Raji (cell line): ENCODE data around the gene CDC14A.

Experiments
- POLR2A ChIP-seq: IDR thresholded peaks from 2 replicates; pipeline ENCODE4 v1.6.1; 2011; ENCODE audit warnings: low read depth, low read length, control low read depth; ENCODE audit not compliant: insufficient read depth

CDC14A gene

DNA sequence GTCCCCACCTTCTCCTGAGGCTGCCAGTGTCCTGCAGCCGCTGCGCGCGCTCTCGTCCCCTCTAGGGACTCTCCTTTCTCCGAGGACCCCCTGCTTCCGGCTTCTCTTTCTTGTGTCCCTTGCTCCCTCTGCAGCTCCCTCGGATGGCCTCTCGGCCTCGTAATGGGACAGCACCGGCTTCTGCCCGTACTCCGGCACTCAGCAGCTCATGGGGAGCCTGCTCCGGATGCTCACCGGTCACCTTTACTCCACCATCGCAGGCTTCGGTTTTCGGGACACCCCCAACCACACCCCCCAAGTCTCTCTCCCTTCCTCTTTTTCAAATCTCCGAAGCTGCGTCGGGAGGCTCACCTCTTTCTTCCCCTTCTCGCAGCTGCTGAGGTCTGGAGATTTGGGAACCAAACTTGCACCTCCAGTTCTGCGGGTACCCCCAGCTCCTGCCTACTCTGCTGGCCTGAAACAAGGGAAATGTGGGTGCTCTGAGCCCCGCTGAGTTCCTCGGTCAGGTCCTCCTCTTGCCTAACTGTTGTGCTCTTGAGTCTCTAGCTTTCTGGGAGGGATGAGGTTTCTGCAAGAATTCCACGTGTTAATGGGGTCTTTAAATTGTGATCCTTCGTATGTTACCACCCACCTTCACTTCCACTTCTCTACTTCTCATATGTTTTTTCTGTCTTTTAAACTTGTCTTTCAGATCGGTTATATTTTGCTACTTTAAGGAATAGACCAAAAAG lies 930 bp downstream of the CDC14A start:
- TF ChIP-seq POLR2A = no peak

DNA sequence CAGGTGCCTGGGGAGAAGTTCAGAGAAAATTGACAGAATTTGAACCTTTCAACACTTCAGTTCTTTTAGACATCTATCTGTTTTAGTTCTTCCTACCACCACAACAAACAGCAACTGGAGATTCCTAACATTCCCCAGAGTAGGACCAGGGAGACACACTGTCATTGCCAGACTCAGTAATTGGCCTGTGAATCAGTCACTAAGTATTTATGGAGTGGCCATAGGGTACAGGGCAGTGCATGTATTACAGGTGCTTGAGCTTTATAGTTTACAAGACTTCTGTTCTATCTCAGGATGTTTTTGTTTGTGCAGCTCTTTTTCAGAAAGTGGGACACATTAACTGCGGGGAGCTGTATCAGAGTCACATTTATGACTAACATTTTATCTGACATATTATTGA lies 1.7 kb downstream of the CDC14A start:
- no peak for TF ChIP-seq POLR2A

DNA sequence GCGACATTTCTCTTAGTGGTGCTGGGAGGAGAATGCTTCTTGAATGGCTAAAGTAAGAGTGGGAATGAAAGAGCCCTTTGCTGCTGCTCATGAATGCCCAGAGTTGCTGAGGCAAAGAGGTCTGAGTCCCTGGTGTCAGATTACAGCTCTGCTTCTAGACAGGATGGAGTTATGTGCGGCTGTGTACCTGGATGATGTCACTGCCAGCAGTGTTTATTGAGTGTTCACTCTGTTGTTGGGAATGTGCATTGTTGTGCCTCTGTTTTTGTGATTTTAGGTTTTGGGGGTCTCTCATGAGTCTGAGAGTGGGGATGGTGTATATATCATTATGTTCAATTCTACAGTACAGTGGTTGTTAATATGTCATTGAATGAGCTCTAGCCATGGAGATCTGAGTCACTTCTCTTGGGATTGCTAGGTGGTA lies 2.7 kb downstream of the CDC14A start:
- TF ChIP-seq POLR2A = no peak

DNA sequence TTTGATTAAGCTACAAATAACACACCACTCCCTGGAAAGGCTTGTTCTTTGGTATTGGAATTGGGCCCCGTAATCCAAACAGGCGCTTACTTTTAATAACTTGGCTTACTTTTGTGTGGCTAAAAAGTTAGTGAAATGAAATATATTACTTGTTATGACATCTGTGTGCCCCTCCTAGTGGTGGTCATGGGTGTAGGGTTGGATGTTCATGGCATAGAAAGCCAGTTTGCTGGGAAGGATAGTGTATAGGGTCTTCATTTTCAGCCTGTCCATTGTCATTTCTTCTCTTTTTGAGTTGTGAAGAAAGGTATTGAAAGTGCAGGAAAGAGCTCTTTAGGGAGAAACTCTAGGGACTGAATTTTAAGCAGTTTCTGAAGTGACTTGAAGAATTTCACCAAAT lies 5.9 kb downstream of the CDC14A start:
- TF ChIP-seq POLR2A = no peak

DNA sequence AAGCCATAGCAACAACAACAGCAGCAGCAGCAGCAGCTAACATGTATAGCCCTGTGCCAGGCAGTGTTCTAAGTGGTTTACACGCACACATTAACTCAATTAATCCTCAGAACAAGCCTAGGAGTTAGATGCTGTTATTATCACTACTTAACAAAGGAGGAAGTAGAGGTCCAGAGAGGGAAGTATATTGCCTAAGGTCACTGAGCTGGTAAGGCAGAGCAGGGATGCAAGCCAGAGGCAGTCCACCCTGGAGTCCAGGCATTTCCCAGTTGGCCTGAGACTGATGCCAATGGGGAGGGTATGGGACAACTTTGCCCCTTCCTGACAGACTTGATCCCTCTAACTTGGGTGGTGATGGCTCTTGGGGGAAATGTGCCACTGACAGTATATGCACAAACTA lies 6.8 kb downstream of the CDC14A start:
- no peak for TF ChIP-seq POLR2A

DNA sequence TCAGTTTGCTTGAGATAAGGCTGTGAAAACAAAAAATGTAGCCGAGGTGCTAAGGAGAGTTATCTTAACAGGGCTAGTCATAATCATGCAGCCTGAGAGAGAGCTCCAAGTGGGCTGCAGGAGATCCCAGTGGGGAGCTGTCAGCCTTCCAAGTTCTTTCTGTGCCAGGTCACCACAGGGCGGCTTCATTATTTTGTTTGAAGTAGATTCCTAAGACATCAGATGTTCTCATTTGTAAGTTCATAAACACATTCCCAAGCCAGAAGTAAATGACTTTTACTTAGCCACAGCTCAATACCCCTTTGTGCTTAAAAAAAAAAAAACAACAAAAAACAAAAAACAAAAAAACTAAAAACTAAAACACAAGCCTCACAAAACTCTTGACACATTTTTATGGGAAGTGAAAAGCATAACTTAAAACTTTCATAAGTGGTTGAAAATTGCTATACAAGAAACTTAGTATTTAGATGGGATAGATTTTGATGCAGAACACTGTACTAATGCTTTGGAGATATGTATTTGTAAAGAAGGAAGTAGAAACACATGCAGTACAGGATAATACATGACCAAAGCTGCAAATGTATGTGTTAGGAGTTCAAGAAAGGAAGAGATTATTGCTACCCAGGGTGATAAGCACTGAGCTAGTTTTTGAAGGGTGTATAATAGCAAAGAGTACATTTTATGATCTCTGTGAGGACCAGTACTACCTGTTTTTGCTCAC lies 8.6 kb downstream of the CDC14A start:
- TF ChIP-seq POLR2A = no peak

DNA sequence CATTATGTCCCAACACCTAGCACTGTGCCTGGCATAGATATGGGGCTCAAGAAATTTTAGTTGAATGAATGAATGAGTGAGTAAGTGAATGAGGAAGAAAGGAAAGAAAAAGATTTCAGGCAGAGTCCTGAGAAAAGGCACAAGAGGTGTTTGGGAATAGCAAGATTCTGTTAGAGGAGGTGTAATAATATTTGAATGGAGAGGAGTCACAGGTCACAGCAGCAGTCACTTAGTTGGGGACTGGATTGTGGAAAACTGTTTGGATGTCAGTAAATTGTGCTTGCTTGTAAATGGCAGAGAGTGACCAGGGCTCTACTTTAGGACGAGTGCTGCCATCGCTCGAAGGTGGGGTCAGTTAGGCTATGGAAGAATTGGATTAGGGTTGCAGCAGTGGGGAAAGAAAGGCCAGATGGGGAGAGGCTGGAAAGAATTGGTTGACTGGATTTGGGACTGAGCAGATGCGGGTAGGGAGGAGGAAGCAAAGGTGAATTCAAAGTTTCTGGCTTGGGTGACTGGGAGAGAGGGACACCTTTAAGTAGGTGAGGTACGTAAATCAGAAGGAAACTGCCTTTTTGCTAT lies 9.3 kb downstream of the CDC14A start:
- TF ChIP-seq POLR2A = no peak

DNA sequence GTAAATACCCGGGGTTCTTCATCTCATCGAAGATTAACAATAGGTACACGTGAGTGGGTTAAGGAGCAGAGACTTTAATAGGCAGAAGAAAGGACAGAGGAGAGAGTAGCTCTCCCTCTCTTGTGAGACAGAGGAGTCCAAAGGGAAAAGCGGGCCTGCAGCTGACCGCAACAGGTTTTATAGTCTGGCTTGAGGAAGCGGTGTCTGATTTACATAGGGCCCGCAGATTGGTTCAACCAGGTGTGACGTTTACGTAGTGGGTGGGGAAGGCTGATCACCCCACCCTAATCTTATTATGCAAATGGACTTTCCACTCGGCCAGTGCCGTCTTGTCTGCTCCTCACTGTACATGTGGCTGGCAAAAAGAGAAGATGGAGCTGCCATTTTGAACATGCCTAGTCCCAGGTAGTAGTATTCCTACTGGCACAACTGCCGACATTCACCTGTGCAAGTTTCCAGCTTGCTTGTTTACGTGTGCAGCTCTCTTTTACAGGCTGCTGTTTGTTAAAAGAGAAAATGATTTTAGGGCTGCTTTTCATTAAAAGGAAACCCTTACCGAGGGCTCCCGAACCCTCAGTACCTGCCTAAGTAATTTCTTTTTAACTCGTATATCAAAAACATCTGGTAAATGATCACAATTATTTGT lies 10.6 kb downstream of the CDC14A start:
- no peak for TF ChIP-seq POLR2A

DNA sequence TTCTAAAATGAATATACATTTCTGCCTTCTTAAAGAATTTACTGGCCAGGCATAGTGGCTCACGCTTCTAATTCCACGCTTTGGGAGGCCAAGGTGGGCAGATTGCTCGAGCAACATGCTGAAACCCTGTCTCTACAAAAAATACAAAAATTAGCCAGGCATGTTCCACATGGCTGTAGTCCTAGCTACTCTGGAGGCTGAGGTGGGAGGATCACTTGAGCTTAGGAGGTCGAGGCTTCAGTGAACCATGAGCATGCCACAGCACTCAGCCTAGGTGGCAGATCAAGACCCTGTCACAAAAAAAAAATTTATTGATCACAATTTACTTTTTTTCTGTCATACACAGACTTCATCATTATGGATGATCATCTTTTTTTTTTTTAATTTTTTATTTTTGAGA lies 11.5 kb downstream of the CDC14A start:
- TF ChIP-seq POLR2A = no peak

DNA sequence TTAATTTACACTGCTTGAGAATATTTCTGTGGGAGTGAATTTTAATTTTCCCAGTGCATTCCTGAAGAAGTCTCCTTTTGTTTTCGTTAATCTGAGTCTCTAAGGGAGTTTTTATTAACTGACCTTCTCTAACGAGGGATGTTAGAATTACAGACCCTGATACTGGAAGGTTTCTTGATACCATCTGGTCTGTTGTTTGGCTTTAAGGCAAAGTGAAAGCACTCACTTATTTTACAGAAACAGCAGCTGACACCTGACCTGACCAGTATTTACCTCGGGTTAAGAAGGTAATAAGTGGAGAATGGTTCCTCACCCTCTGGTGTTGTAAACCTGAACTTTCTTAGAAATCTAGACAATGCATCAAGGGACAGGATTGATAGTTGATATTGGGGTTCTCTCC lies 12.4 kb downstream of the CDC14A start:
- no peak for TF ChIP-seq POLR2A

DNA sequence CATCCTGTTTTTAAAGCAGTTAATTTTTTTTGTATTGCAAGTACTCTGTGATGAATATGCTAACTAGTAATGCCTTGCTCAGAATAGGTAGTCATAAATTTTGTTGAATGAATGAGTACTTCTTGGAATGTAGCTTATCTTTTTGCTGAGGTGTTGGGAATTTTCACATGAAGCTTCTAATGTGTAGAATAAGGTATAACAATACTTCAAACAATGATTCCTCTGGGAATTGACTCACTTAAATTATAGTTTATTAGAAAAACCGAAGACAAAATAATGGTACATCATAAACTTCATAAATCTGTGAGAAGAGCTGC lies 13.9 kb downstream of the CDC14A start:
- TF ChIP-seq POLR2A = no peak

DNA sequence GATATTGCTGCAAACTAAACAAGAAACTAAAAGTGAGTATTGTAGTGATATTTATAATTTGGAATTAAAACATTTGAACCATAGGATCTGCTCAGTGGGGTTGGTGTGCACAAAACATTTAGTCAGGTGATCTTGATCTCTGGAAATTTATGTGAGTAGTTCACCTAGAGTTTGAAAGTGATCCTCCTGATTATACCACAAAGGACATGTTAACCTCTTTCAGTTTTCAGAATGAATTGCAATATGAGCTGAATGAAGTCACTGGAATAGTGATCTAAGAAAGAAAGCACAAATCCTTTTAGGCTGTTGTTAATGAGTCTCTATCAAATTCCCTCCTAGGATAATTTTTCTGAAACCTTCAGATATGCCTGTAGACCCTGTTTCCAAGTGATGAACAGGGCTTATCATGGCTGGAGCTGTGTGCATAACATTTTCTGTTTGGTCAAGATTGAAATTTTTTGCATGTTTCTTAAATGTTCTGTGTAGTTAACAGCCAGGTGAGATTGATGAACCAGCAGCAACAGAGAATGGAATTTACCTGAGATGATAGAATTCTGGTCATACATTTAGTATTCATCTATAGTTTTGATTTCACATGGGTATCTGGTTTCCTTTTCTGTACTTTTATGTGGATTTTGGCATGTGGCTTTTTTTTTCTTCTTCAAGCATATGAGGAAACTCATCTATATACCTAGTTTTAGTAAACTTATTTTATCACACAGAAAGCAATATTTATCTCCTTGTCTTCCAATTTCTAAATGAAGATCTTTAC lies 25.5 kb downstream of the CDC14A start:
- TF ChIP-seq POLR2A = no peak

DNA sequence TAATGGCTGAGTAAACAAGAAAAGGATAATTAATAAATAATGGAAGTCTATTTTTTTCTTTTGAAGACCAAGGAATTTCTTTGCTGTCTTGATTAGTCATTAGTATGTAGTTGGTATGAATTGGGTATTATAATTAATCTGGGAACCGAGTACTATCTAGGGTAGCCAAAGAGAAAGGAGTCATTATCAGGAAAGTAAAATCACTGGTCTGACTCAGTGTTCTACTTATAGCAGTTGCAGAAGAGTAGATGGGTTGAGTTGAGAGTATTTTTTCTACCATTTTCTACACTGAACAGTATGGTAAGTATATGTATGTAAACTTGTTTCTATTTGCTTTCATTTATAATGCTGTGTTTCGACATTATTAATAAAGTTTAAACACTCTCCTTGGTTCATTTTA lies 26.6 kb downstream of the CDC14A start:
- no peak for TF ChIP-seq POLR2A

DNA sequence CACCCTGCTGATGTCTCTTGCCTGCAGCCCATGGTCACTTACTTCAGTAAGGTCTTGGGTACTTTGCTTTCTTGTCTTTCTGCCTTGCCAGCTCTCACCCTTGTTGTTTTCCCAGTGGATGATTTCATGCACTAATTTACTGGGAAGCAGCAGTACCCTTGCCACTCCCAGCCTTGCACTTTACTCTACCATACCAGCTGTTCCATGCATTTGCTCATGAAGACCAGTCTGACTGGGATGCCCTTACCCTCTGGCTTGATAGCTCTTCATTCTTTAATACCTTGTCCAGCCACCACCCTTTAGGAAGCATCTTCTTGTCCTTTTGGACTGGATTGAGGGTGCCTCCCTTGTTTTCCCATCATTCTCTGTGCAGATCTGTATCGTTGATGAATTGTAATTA lies 28.3 kb downstream of the CDC14A start:
- no peak for TF ChIP-seq POLR2A

DNA sequence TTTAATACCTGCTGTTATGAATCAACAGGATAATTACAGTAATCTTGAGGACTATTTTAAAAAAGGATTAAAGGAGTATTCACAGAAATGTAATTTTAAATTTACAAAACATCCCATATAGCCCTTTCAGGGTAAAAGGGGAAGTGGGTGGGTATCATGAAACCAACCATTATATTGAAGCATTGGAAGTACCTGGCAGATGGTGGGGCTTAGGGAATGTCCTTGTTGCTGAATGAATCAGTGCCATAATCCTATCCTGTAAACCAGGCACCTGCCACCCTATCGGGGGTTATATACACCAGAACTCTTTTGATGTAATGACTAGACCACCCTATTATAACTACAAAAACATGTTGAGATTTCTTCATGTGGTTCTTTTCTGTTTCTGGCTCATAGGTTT lies 30.4 kb downstream of the CDC14A start:
- TF ChIP-seq POLR2A = no peak
